T-helper 1 cell treated with Interleukin-12 subunit alpha and Interleukin-12 subunit beta and Interleukin-4 antibody, amounts not matched to agents 30 μg/mL and 1 μg/mL, for 36 hours (primary cell): Measurements from ENCODE around the gene FBXL15.

Source experiments
- H3K27ac Mint-ChIP-seq: one replicate; pipeline ENCODE4 v1.8.0; 2021; ENCODE audit warnings: mild to moderate bottlenecking, mixed read lengths
- H3K27me3 Mint-ChIP-seq: one replicate; pipeline ENCODE4 v1.8.0; 2021; ENCODE audit warnings: low read depth, mixed read lengths
- H3K36me3 Mint-ChIP-seq: one replicate; pipeline ENCODE4 v1.8.0; 2021; ENCODE audit warnings: low read depth, mixed read lengths
- H3K4me1 Mint-ChIP-seq: one replicate; pipeline ENCODE4 v1.8.0; 2021; ENCODE audit warnings: low read depth, mixed read lengths
- H3K4me3 Mint-ChIP-seq: one replicate; pipeline ENCODE4 v1.8.0; 2021; ENCODE audit warnings: mild to moderate bottlenecking, moderate library complexity, mixed read lengths
- H3K9me3 Mint-ChIP-seq: one replicate; pipeline ENCODE4 v1.8.0; 2021; ENCODE audit warnings: mixed read lengths

Gene FBXL15

GRCh38 chr10:102413053-102413705, 7.5 kb upstream of the FBXL15 start:
- no peaks in the 10 kb centered on the region for H3K36me3 Mint-ChIP-seq
- H3K4me3 Mint-ChIP-seq: no peak overlapping the region
- no peaks in the 10 kb centered on the region for H3K9me3 Mint-ChIP-seq
- H3K27ac Mint-ChIP-seq: no peak overlapping the region
- H3K27me3 Mint-ChIP-seq: peaks cover 43% of the 10 kb centered on the region
- H3K4me1 Mint-ChIP-seq: peaks cover 25% of the 10 kb centered on the region

- Mint-ChIP-seq H3K27me3 (peaks cover 43% of the 10 kb centered on the region), H3K9me3 (no peaks in the 10 kb centered on the region), H3K36me3 (no peaks in the 10 kb centered on the region), H3K4me1 (peaks cover 24% of the 10 kb centered on the region), H3K27ac (peak overlapping the region; percentile 5), H3K4me3 (no peak overlapping the region)
Measured at GRCh38 chr10:102413806-102414561, 6.7 kb upstream of the FBXL15 start.

- H3K27ac Mint-ChIP-seq: peak overlapping the region; percentile 5
- H3K4me1 Mint-ChIP-seq: peaks cover 23% of the 10 kb centered on the region
- H3K27me3 Mint-ChIP-seq: peaks cover 42% of the 10 kb centered on the region
- H3K9me3 Mint-ChIP-seq: no peaks in the 10 kb centered on the region
- H3K36me3 Mint-ChIP-seq: no peaks in the 10 kb centered on the region
- H3K4me3 Mint-ChIP-seq: no peak overlapping the region
Measured at GRCh38 chr10:102414749-102415148, 5.9 kb upstream of the FBXL15 start.

GRCh38 chr10:102416283-102416682, 4.4 kb upstream of the FBXL15 start:
- Mint-ChIP-seq H3K4me1 (peaks cover 24% of the 10 kb centered on the region), H3K27me3 (peaks cover 31% of the 10 kb centered on the region), H3K9me3 (no peaks in the 10 kb centered on the region), H3K4me3 (no peak overlapping the region), H3K27ac (no peak overlapping the region), H3K36me3 (no peaks in the 10 kb centered on the region)

DNA sequence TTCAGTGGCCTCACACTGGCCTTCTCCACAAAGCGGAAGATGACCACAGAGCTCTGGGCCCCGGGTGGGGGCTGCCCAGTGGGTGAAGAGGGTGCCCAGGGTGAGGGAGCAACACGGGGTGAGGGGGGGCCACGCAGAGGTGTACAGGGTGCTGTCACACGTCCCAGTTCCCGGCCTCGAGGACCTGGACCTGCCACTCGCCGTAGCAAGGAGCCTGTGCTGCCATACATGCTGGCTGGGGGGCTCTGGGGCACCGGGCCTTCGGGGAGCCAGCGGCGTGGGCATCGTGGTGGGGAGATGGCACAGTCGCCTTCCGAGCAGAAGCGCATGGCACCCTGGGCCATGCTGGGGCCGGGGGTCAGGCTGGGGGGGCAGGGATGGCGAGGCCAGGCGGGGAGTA, 3.9 kb upstream of the FBXL15 start:
- no peak overlapping the region for H3K27ac Mint-ChIP-seq
- H3K27me3 Mint-ChIP-seq: peaks cover 28% of the 10 kb centered on the region

GRCh38 chr10:102418622-102419268, 1.9 kb upstream of the FBXL15 start, which contains the start of gene PSD:
Gene PSD (minus strand): TSS chr10:102418785. CDS start chr10:102417038, 1,747 bp downstream.
- Mint-ChIP-seq H3K4me1 (peaks cover 26% of the 10 kb centered on the region), H3K36me3 (peaks cover 4% of the 10 kb centered on the region), H3K27me3 (peaks cover 28% of the 10 kb centered on the region), H3K9me3 (no peaks in the 10 kb centered on the region), H3K4me3 (peak within 1 kb of the TSS; percentile 99), H3K27ac (peak within 1 kb of the TSS; percentile 70)

More for the DNA sequence above, 3.9 kb upstream of the FBXL15 start:
- Mint-ChIP-seq H3K4me3 (no peak overlapping the region), H3K4me1 (peaks cover 22% of the 10 kb centered on the region), H3K36me3 (no peaks in the 10 kb centered on the region), H3K9me3 (no peaks in the 10 kb centered on the region)

GRCh38 chr10:102419269-102420180, 1.1 kb upstream of the FBXL15 start:
- Mint-ChIP-seq H3K4me3 (peak overlapping the region; percentile 99), H3K27me3 (peaks cover 24% of the 10 kb centered on the region), H3K9me3 (no peaks in the 10 kb centered on the region), H3K4me1 (peaks cover 26% of the 10 kb centered on the region), H3K27ac (peak overlapping the region; percentile 70), H3K36me3 (peaks cover 6% of the 10 kb centered on the region)

- no peaks in the 10 kb centered on the region for H3K9me3 Mint-ChIP-seq
- peak overlapping the region; percentile 98 for H3K27ac Mint-ChIP-seq
- H3K27me3 Mint-ChIP-seq: peaks cover 24% of the 10 kb centered on the region
- peaks cover 6% of the 10 kb centered on the region for H3K36me3 Mint-ChIP-seq
- H3K4me3 Mint-ChIP-seq: peak overlapping the region; percentile 99
- peaks cover 26% of the 10 kb centered on the region for H3K4me1 Mint-ChIP-seq
Measured at GRCh38 chr10:102420181-102420713, 389 bp upstream of the FBXL15 start.

GRCh38 chr10:102421507-102421756, 796 bp downstream of the FBXL15 start:
- Mint-ChIP-seq H3K4me1 (peaks cover 29% of the 10 kb centered on the region), H3K4me3 (peak overlapping the region; percentile 99), H3K9me3 (no peaks in the 10 kb centered on the region), H3K27ac (peak overlapping the region; percentile 65), H3K36me3 (peaks cover 6% of the 10 kb centered on the region), H3K27me3 (peaks cover 20% of the 10 kb centered on the region)

- Mint-ChIP-seq H3K36me3 (peaks cover 6% of the 10 kb centered on the region), H3K4me1 (peaks cover 30% of the 10 kb centered on the region), H3K27ac (peak overlapping the region; percentile 73), H3K4me3 (peak overlapping the region; percentile 99), H3K27me3 (peaks cover 19% of the 10 kb centered on the region), H3K9me3 (no peaks in the 10 kb centered on the region)
Measured at GRCh38 chr10:102421757-102422512, 1.3 kb downstream of the FBXL15 start.

- H3K9me3 Mint-ChIP-seq: no peaks in the 10 kb centered on the region
- H3K27me3 Mint-ChIP-seq: peaks cover 12% of the 10 kb centered on the region
- H3K4me1 Mint-ChIP-seq: peaks cover 33% of the 10 kb centered on the region
- H3K4me3 Mint-ChIP-seq: peak overlapping the region; percentile 99
- peak overlapping the region; percentile 73 for H3K27ac Mint-ChIP-seq
- H3K36me3 Mint-ChIP-seq: peaks cover 6% of the 10 kb centered on the region
Measured at GRCh38 chr10:102422545-102423129, 2.0 kb downstream of the FBXL15 start.

GRCh38 chr10:102423372-102423968, 2.8 kb downstream of the FBXL15 start:
- H3K27me3 Mint-ChIP-seq: peaks cover 4% of the 10 kb centered on the region
- H3K9me3 Mint-ChIP-seq: no peaks in the 10 kb centered on the region
- H3K4me3 Mint-ChIP-seq: peak overlapping the region; percentile 60
- peaks cover 6% of the 10 kb centered on the region for H3K36me3 Mint-ChIP-seq
- H3K4me1 Mint-ChIP-seq: peaks cover 33% of the 10 kb centered on the region
- H3K27ac Mint-ChIP-seq: peak overlapping the region; percentile 29

- peaks cover 2% of the 10 kb centered on the region for H3K27me3 Mint-ChIP-seq
- peaks cover 6% of the 10 kb centered on the region for H3K36me3 Mint-ChIP-seq
- H3K9me3 Mint-ChIP-seq: no peaks in the 10 kb centered on the region
- no peak overlapping the region for H3K4me3 Mint-ChIP-seq
- peaks cover 30% of the 10 kb centered on the region for H3K4me1 Mint-ChIP-seq
- no peak overlapping the region for H3K27ac Mint-ChIP-seq
Measured at GRCh38 chr10:102424145-102424544, 3.5 kb downstream of the FBXL15 start.
